GM12801 (cell line): Measurements from ENCODE around the gene NAA35.

Experiments
- CTCF ChIP-seq: IDR thresholded peaks from one replicate; pipeline ENCODE4 v1.5.1; 2011; ENCODE audit warnings: control low read depth; ENCODE audit not compliant: insufficient read length; ENCODE audit errors: extremely low read depth

NAA35 gene

GRCh38 chr9:86020731-86021130 is 79.8 kb downstream of the NAA35 start:
- no peak for TF ChIP-seq CTCF

DNA sequence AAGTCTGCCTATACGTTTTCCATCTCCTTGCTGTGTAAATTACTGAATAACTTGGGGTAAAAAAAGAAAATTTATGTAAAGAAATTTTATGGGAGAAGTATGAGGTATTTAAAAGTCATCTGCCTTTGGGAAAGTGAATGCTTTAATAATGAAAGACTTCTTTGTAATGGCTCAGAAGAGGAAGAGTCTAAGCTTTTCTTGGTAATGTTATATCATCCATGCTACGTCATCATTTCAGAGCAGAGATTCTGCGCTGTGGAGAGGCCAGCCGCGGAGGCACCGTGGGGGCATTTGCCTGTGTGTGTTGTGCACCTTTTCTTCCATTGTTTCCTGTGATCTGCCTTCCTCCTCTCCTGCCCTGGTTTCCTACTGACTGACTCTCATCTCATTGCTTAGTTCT is 80.2 kb downstream of the NAA35 start:
- no peak for TF ChIP-seq CTCF

GRCh38 chr9:86022687-86023266 is 81.8 kb downstream of the NAA35 start:
- TF ChIP-seq CTCF = no peak

DNA sequence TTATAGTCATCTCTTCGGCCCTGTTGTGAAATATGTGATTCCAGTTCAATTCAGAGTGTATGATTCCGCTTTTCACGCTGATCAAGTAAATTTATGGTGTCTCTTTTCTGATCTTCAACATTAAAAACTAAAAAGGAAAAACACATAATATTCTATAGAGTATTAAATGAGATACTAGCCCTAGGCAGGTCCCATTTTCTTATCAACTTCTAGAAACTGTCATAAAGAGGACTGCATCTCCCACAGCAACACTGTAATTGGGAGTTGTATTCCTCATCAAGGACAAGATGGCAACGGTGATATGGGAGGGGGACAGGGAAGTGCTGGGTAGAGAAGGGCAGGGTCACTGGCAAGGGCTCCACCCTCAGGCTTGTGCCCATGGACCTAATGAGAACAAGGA is 86.8 kb downstream of the NAA35 start:
- TF ChIP-seq CTCF = no peak

DNA sequence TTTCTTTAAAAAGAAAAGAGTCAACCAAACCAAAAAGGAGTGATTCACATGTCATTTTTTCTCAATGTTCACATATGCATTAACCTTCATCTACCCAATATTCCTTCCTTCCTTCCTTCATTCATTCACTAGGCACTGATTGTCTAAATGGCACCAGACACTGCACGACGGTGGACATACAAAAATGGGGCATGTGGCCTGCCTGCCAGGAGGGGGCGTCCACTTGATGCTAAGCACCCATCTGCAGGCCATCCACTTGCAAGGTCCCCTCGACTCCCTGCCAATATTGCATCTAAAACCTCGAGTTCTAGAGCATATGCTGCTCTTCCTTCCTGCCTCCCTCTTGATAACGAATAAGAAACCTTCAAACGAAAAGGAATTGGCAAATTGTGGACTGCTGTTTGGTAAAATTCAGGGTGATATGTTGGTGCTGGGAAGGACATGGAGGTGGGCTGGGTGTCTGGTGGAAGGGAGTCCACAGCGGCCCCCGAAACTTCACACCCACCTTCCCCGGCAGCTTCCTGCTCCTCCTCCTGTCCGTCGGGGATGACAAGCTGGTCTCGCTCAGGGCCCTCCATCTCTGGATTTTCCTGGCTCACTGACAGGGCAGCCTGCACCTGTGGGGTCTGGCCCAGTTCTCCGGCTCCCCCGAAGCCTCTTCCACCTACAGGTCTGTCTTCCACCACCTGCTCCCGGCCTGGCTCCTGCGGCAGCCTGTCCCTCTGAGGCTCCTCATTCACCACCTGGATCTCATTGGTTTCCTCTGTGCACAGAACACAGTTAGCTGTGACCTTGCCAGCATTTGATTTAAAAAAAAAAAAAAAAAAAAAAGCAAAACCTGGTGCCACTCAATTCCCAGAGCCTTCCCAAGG is 94.2 kb downstream of the NAA35 start:
- no peak for TF ChIP-seq CTCF

- TF ChIP-seq CTCF = no peak
These were observed 95.0 kb downstream of the NAA35 start for GRCh38 chr9:86035827-86036440.

- TF ChIP-seq CTCF = no peak
These were observed 95.6 kb downstream of the NAA35 start for GRCh38 chr9:86036555-86036954.
